NT2/D1 (cell line): ENCODE measurements around the gene MPV17L2.
A peak's percentile ranks its signal among the peaks of the same experiment; 100 is the strongest.

ENCODE experiments used
- DNase-seq: peaks from one replicate; pipeline ENCODE4 v3.0.0-alpha.2; 2011; ENCODE audit warnings: low read depth, low spot score
- H3K27me3 ChIP-seq: 2 replicates; pipeline ENCODE4 v1.6.0; 2011; ENCODE audit warnings: mild to moderate bottlenecking; ENCODE audit not compliant: insufficient read length, insufficient read depth
- H3K36me3 ChIP-seq: 2 replicates; pipeline ENCODE4 v1.6.1; 2011; ENCODE audit warnings: mild to moderate bottlenecking, low read length, mixed read lengths; ENCODE audit not compliant: insufficient read depth, insufficient read length
- H3K4me1 ChIP-seq: 2 replicates; pipeline ENCODE4 v1.5.1; 2011; ENCODE audit not compliant: insufficient read depth, insufficient read length
- H3K4me3 ChIP-seq: 2 replicates; pipeline ENCODE4 v1.5.1; 2011; ENCODE audit warnings: low read depth; ENCODE audit not compliant: insufficient read length
- H3K9ac ChIP-seq: 2 replicates; pipeline ENCODE4 v1.6.0; 2011; ENCODE audit warnings: low read depth; ENCODE audit not compliant: insufficient read length
- H3K9me3 ChIP-seq: 2 replicates; pipeline ENCODE4 v1.5.1; 2011; ENCODE audit warnings: mild to moderate bottlenecking, low read length; ENCODE audit not compliant: insufficient read depth
- SUZ12 ChIP-seq: IDR thresholded peaks from 2 replicates; pipeline ENCODE4 v1.6.1; 2011; ENCODE audit not compliant: insufficient read length, insufficient read depth; ENCODE audit errors: extremely low read depth
- YY1 ChIP-seq: IDR thresholded peaks from 2 replicates; pipeline ENCODE4 v1.6.1; 2011; ENCODE audit not compliant: insufficient read length, insufficient read depth
- ZNF274 ChIP-seq: IDR thresholded peaks from 2 replicates; pipeline ENCODE4 v1.6.1; 2011; ENCODE audit warnings: mild to moderate bottlenecking, low read depth, low read length

The MPV17L2 gene

DNA sequence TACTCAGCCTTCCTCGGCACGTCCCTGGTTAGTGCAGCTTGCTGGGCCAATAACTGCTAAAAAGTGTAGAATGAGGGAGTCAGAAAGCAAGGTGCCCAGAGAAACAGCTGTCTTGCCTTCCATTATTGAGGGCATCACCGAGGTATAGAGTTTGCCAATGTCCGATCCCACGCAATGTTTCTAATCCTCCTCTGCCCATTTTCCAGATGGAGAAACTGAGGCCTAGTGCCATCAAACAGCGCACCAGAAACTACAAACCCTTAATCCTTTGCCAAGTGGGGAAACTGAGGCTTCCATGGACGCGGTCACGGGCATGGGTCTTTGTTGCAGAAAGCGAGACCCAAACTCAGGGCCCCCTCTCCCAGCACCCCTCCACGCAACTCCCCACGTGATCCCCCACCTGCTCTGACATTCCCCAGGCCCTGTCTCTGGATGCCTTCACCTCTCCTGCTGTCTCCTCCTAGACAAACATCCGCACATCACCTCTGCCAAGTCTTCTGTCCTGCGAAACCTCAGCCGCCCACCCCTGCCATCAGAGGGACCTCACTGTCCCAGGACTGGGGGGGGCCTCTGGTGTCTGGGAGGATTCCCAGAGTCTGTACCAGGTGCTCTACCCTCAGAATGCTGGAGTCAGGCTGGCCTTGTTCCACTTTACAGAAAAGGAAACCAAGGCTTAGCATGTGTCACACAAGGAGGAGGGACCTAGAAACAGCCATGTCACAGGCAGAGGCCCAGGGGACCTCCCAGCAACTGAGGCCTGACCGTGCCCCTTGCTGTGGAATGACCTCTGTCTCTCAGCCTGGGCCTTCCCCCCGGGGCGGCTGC is 34.1 kb downstream of the MPV17L2 start:
- no peaks in the 10 kb centered on the region for H3K9me3 ChIP-seq
- H3K27me3 ChIP-seq: peaks cover 38% of the 10 kb centered on the region
- H3K9ac ChIP-seq: no peak overlapping the region
- no peak for DNase-seq
- TF ChIP-seq YY1 (no peak), SUZ12 (no peak), ZNF274 (no peak)
- H3K36me3 ChIP-seq: no peaks in the 10 kb centered on the region
- no peak overlapping the region for H3K4me3 ChIP-seq
- H3K4me1 ChIP-seq: peaks cover 22% of the 10 kb centered on the region

DNA sequence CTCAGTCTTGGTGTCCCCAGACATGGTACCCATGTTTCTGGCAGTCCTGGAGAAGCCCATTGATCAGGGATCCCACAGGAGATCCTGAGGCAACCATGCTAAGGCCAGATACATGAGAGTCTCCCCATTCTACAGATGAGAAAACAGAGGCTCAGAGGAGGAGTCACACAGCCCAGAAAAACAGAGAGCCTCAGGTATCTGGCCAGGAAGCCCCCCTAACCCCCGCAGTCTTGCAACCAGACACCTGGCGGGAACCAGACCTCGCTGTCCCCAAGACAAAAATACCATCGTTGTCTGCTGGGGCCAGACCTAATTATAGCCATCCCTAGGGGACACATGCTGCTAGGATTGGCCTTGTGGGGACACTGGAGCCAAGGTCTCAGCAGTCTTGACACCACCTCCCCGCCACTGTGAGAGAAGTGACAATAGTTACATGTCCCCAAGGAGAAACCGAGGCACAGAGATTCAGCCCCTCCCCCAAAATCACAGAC is 34.8 kb downstream of the MPV17L2 start:
- no peak for DNase-seq
- H3K9ac ChIP-seq: no peak overlapping the region
- TF ChIP-seq YY1 (no peak), SUZ12 (no peak), ZNF274 (no peak)

DNA sequence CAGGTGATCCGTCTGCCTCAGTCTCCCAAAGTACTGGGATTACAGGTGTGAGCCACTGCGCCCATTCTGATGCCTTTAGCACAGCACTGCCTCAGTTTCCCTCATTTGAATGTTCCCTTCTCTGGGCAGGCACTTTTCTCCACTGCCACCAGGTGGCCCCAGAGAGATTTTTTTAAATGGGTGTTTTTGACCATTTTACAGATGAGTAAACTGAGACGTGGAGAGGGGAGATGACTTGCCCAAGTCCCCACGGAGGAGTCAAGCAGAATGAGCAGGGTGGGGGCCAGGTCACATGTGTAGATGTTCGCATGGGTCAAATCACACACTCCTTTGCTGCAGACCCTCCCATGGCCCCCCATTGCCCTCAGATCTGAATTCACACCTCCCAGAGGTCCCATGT is 36.5 kb downstream of the MPV17L2 start:
- Histone ChIP-seq H3K9me3 (no peaks in the 10 kb centered on the region), H3K4me3 (no peak overlapping the region), H3K27me3 (peaks cover 45% of the 10 kb centered on the region), H3K9ac (no peak overlapping the region), H3K36me3 (no peaks in the 10 kb centered on the region), H3K4me1 (peaks cover 25% of the 10 kb centered on the region)
- no peak for DNase-seq
- TF ChIP-seq YY1 (no peak), SUZ12 (no peak), ZNF274 (no peak)

More for the DNA sequence above, 34.8 kb downstream of the MPV17L2 start:
- Histone ChIP-seq H3K4me1 (peaks cover 25% of the 10 kb centered on the region), H3K4me3 (no peak overlapping the region), H3K9me3 (no peaks in the 10 kb centered on the region), H3K27me3 (peaks cover 38% of the 10 kb centered on the region), H3K36me3 (no peaks in the 10 kb centered on the region)

DNA sequence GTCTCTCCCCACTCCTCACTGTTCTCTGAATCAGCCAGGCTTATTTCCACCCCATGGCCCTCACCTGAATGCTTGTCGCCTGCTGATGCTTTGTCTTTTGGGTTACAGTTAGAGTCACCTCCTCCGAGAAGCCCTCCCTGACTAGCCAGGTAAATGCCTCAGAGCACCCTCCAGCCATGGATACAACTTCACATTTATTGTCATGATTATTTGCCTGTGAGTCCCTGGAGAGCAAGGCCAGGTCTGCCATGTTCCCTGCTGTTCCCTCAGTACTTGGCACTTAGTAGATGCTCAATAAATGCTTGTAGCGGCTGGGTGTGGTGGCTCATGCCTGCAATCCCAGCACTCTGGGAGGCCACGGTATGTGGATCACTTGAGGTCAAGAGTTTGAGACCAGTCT is 36.9 kb downstream of the MPV17L2 start:
- TF ChIP-seq ZNF274: no peak
- TF ChIP-seq SUZ12: no peak
- TF ChIP-seq YY1: no peak
- no peaks in the 10 kb centered on the region for H3K36me3 ChIP-seq
- H3K9me3 ChIP-seq: no peaks in the 10 kb centered on the region
- no peak overlapping the region for H3K4me3 ChIP-seq
- no peak for DNase-seq
- peaks cover 25% of the 10 kb centered on the region for H3K4me1 ChIP-seq
- H3K9ac ChIP-seq: no peak overlapping the region
- H3K27me3 ChIP-seq: peaks cover 45% of the 10 kb centered on the region

DNA sequence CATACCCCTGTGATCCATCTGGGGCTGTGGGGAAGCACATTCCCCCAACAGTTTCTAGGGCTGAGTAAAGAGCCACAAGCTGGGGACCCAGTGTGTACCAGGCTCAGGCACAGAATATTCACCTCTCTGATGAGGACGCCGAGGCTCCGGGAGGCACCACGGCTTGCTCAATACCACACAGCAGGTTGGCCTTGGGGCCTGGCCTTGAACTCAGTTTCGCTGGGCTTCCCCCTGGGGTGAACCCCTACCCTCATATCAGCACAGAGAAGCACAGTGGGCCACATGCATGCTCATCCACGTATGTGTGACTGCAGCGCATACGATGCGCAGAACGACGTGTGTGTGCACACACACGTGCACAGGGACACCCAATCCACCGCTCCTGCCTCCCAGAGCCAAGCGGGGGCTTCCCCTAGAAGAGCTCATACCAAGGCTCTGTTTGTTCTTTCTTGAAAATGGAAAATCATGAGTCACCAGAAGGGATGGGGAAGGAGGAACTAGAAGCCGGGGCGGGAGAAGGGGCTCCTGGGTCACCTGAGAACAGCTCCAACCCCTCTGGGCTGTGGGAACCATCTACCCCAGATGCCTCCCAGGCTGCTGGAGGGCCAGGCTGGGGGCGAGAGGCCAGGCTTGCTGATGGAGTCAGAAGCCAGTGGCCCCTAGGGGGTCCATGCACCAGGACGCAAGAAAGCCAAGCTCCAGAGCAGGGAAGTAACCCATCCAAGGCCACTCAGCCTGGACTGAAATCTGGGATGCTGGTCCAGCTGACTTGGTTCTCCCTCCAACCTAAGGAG is 38.1 kb downstream of the MPV17L2 start:
- peaks cover 37% of the 10 kb centered on the region for H3K27me3 ChIP-seq
- H3K36me3 ChIP-seq: no peaks in the 10 kb centered on the region
- peaks cover 16% of the 10 kb centered on the region for H3K4me1 ChIP-seq
- H3K9ac ChIP-seq: peak overlapping the region; percentile 53
- no peak for TF ChIP-seq ZNF274
- no peak for TF ChIP-seq SUZ12
- no peak for TF ChIP-seq YY1
- no peaks in the 10 kb centered on the region for H3K9me3 ChIP-seq
- DNase-seq: no peak
- H3K4me3 ChIP-seq: no peak overlapping the region

DNA sequence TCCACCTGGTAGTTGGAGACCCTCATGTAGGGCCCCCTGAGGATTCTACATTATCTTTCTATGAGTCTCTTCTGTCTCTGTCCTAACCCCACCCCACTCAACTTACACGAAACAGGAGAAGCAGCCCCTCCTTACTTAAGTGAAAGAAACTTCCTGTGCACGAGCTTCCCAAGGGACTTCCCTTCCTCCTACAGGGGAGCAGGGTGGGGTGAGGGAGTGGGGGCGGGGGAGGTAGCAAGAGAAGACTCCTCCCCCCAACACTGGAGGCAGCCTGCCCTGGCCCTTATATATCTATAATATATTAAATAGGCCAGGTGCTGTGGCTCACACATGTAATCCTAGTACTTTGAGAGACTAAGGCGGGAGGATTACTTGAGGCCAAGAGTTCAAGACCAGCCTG is 38.8 kb downstream of the MPV17L2 start:
- Histone ChIP-seq H3K27me3 (peaks cover 34% of the 10 kb centered on the region), H3K4me3 (no peak overlapping the region), H3K4me1 (peaks cover 16% of the 10 kb centered on the region), H3K9ac (peak overlapping the region; percentile 68), H3K9me3 (no peaks in the 10 kb centered on the region), H3K36me3 (no peaks in the 10 kb centered on the region)
- no peak for TF ChIP-seq ZNF274
- TF ChIP-seq YY1: no peak
- no peak for TF ChIP-seq SUZ12
- DNase-seq: no peak

DNA sequence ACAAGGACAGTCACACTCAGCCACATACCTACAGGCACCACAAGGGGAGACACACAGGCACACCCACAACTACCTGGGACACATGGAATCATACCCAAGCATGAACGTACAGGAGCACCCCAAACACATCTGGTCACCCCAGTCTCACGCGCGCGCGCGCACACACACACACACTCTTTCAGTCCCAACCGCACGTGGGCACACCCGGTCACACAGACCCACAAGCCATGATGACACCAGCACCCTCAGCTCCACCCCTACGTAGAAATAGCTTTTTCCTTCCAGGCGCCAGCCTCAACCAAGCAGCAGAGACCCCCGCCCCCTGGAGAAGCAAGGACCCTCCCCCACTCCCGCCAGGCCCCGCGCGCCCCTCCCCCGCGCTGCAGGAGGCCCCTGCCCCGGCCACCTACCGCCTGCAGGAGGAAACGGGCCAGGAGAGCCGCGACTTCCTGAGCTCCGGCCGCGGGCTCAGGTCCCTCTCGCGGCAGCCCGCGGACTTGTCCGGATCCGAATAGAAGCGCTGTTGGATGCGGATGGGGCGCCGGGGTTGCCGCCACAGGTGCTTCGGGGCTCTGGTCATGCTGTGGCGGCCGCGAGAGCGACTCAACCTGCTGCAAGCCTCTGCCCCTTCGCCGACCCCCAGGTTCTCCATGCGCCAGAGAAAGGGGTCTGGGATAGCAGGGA is 39.7 kb downstream of the MPV17L2 start:
- H3K36me3 ChIP-seq: no peaks in the 10 kb centered on the region
- DNase-seq: peak; percentile 66
- peak overlapping the region; percentile 42 for H3K4me3 ChIP-seq
- peaks cover 16% of the 10 kb centered on the region for H3K4me1 ChIP-seq
- peaks cover 26% of the 10 kb centered on the region for H3K27me3 ChIP-seq
- peak overlapping the region; percentile 78 for H3K9ac ChIP-seq
- no peaks in the 10 kb centered on the region for H3K9me3 ChIP-seq
- TF ChIP-seq SUZ12: no peak
- TF ChIP-seq ZNF274: no peak
- TF ChIP-seq YY1: no peak
